ENCODE data around the gene STAB2. TPM values are rescaled to one million over a fixed set of nuclear protein-coding genes. Genes with fewer than 3 reads are reported as not detected.

The STAB2 gene
- total RNA-seq, 4 donors from 2014 or later: 0.95 TPM; not detected in 3

DNA sequence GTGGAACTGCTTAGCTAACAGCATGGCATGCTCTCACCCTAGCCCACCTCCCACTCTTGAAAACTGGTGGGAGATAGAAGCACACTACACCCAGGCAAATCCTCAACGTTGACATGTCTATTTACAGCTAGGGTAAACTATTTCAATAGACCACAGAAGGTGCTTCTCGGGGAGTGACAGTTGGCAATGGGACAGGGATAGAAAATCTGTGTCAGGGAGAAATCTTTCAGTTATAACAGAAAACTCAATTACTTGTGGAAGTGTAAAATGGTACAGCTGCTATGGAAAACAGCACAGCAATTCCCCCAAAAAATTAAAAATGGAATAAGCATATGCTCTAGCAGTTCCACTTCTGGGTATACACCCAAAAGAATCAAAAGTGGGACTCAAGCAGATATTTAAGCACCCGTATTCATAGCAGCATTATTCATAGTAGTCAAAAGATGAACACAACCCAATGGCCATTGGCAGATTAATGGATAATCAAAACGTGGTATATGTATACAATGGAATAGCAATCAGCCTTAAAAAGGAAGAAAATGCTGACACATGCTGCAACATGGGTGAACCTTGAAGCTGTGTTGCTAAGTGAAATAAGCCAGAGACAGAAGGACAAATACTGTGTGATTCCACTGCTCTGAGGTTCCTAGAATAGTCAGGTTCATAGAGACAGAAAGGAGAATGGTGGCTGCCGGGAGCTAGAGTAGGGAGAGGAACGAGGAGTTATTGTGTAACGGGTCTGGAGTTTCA is 92.5 kb downstream of the STAB2 start:
- TF ChIP-seq POLR2A (IDR thresholded peaks at IDR 0.05): no peak
- TF ChIP-seq CTCF (IDR thresholded peaks at IDR 0.05): no peak
- no peak overlapping the region for H3K27ac ChIP-seq
- DNase-seq: no peak
- H3K4me3 ChIP-seq: no peak overlapping the region
- no peaks in the 10 kb centered on the region for H3K36me3 ChIP-seq
- no peaks in the 10 kb centered on the region for H3K27me3 ChIP-seq
- no peaks in the 10 kb centered on the region for H3K9me3 ChIP-seq
- peaks cover 0 to 14% (median 0%) of the 10 kb centered on the region in 3 donors for H3K4me1 ChIP-seq
- WGBS, 2 donors: 61 to 70% methylated on average over 7 of the region's 7 CpGs
- intact Hi-C loops (cut with DNase I): no loop called here

DNA sequence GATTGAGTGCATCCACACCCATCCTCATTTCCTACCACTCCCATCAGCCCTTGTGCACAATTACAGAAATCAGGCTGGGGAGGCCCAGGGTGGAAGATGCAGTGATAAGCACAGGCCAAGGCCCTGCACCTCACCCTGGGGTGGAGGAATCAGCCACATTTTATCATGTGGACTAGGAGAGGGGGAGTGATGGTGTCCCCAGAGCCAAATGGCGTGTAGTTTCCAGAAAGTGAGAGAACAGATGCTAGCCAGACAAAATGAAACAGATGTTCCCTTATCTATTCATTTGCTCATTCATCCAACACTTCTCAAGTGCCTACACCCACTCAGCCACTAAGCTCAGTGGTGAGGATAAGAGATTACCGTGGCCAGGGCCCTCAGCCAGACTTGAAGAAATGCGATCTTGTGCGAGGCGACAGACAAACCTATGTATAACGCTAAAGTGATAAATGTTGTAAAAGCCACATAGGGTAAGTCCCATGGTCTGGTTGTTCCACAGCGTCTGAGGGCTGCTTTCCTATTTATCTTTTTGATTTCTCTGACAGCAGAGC is 93.6 kb downstream of the STAB2 start:
- DNase-seq: no peak
- no peaks in the 10 kb centered on the region for H3K27me3 ChIP-seq
- peaks cover 0 to 14% (median 0%) of the 10 kb centered on the region in 3 donors for H3K4me1 ChIP-seq
- intact Hi-C loops (cut with DNase I): no loop called here
- H3K9me3 ChIP-seq: no peaks in the 10 kb centered on the region
- TF ChIP-seq CTCF (IDR thresholded peaks at IDR 0.05): no peak
- no peak for TF ChIP-seq POLR2A (IDR thresholded peaks at IDR 0.05)
- H3K27ac ChIP-seq: peak overlapping the region in 2 of 4 donors; percentile 25 to 49
- H3K36me3 ChIP-seq: no peaks in the 10 kb centered on the region
- no peak overlapping the region for H3K4me3 ChIP-seq
- 54 to 61% methylated on average over 6 to 7 of the region's 7 CpGs for WGBS, 2 donors

DNA sequence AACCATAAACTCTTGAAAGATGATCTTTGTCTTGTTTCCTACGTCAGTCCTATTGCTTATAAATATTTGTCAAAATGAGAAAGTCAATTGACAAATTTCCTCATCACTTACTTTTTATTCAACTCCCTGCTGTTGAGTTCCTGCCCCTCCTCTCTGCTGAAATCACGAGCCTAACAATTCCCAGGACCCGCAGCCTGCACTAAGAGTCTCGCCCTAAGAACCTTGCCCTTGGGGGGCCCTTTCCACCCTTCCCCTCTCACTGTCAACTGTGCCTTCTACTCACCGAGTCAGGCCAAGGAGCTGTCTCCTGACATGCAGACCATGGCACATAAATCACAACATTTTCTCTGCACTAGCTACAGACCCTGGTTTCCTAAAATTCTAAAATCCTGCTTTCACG is 99.0 kb downstream of the STAB2 start:
- Histone ChIP-seq H3K9me3 (no peaks in the 10 kb centered on the region), H3K27ac (no peak overlapping the region), H3K27me3 (no peaks in the 10 kb centered on the region), H3K4me1 (peaks cover 0 to 2% (median 0%) of the 10 kb centered on the region in 3 donors), H3K36me3 (no peaks in the 10 kb centered on the region), H3K4me3 (no peak overlapping the region)
- no peak for DNase-seq
- WGBS, 2 donors: 59 to 85% methylated on average over 6 of the region's 6 CpGs
- TF ChIP-seq CTCF (IDR thresholded peaks at IDR 0.05) (no peak), POLR2A (IDR thresholded peaks at IDR 0.05) (no peak)
- intact Hi-C loops (cut with DNase I): no loop called here

- no peak overlapping the region for H3K27ac ChIP-seq
- TF ChIP-seq POLR2A (IDR thresholded peaks at IDR 0.05) (no peak), CTCF (IDR thresholded peaks at IDR 0.05) (no peak)
- DNase-seq: no peak
- intact Hi-C loops (cut with DNase I): no loop called here
- no peak overlapping the region for H3K4me3 ChIP-seq
- no peaks in the 10 kb centered on the region for H3K4me1 ChIP-seq
- H3K36me3 ChIP-seq: no peaks in the 10 kb centered on the region
- no peaks in the 10 kb centered on the region for H3K27me3 ChIP-seq
- H3K9me3 ChIP-seq: no peaks in the 10 kb centered on the region
- 78 to 81% methylated on average over 2 of the region's 2 CpGs for WGBS, 2 donors
These were observed 100.2 kb downstream of the STAB2 start for GRCh38 chr12:103687253-103687652.

- TF ChIP-seq POLR2A (IDR thresholded peaks at IDR 0.05) (no peak), CTCF (IDR thresholded peaks at IDR 0.05) (no peak)
- Histone ChIP-seq H3K27ac (no peak overlapping the region), H3K27me3 (no peaks in the 10 kb centered on the region), H3K36me3 (no peaks in the 10 kb centered on the region), H3K9me3 (no peaks in the 10 kb centered on the region), H3K4me3 (no peak overlapping the region), H3K4me1 (no peaks in the 10 kb centered on the region)
- DNase-seq: no peak
- intact Hi-C loops (cut with DNase I): no loop called here
- WGBS, 2 donors: 61 to 69% methylated on average over 6 of the region's 6 CpGs
These were observed 101.4 kb downstream of the STAB2 start for GRCh38 chr12:103688376-103689063.

All from esophagus squamous epithelium (tissue), 5 donors.